GF-D8 (cell line): ENCODE data around the gene LLGL1.

Source experiments
- DNase-seq: peaks from one replicate; lab custom pipeline; 2025; lab: John Stamatoyannopoulos, UW

Gene LLGL1

DNA sequence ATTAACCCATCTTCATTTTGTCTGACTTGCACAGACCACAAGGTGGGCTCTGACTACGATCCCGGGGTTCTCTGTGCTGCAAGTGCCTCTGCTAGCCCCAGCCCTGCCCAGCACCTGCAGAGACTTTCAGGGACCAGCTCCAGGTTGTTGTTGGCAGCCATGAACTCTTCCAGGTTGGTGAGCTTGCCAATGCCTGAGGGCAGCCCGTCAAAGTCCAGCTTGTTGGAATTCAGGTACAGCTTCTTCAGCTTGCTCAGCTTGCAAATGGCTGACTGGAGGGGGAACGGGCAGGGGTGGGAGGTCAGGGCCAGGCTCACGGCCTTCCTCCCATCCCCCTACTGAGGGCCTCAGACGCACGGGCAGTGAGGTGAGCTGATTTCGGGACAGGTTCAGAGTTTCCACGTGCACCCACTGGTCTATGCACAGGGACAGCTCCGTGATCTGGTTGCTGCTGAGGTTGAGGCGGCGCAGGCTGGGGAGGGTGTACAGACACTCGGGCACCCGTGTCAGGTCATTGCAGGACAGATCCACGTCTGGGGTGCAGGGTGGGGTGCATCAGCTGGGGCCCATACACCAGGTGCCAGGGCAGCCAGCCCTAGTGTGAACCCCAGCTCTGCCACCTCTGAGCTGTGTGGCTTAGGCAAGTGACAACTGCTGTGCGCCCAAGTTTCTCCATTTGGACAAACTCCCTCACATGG lies 27.9 kb downstream of the LLGL1 start:
- no peak for DNase-seq

DNA sequence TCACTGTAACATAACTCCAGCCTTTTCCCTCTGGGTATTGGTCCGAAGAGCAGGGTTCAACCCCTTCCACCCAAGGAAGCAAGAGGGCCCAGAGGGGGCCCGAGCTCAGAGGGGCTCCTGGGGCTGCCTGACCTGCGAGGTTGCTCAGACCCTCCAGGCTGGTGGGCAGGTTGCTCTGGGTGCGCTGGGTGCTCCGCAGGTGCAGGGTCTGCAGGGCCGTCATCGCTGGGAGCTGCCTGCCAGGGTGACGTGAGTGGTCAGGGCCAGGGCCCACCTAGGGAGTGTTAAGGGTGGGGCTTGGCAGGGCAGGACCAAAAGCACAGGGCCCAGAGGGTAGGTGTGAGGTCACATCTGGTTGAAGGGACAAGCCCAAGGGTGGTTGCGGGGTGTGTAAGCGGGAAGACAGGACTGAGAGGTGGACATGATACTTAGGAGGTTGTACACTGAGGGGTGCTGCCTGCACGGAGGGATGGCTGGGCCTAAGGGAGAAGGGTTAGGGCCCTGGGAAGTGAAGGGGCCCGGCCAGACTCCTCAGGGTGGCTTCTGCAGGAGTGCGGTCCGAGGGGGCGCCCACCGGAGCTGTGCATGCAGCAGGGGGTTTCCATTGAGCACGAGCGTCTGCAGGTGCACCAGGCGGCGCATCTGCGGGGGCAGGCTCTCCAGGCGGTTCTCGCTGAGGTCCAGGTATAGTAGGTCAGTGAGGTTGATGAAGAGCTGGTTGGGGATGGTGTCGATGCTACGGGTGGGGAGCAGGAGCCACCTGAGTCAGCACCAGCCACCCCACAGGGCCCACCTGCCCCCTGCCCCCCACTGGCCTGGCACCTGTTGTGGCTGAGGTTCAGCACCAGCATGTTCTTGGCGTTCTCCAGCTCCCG lies 28.7 kb downstream of the LLGL1 start:
- DNase-seq, result no peak

DNA sequence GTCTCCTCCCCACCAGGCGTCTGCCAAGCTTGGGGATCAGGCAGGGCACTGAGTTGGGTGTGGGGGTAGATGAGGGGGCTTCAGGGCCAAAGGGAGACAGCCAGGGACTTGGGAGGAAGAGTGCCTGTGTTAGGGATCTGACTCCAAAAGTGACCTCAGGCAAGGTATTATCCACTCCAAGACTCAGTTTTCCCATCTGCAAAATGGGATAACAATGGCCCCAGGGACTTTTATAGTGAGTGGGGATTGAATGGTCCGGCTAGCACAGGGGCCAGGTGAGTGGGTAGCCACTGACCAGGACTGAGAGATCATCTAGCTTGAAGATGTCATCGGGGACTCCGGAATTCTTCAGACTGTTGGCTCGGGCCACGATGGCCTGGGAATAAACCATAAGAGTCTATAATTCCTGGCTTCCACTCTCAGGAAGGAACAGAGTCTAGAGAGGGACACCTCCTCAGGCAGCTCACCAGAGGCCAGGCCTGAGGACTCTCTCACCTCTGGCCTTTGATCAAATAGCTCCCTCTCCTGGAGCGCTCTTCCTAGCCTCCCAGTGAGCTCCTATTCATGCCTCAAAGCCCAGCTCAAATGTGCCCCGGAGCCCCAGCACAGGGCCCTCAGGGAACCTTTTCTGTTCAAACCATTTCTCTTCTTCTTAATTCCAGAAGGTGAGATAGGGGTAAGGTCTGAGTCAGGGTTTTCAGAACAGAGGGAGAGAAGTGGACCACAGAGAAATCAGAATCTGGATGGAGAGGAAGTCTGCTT lies 29.6 kb downstream of the LLGL1 start:
- DNase-seq, result no peak

DNA sequence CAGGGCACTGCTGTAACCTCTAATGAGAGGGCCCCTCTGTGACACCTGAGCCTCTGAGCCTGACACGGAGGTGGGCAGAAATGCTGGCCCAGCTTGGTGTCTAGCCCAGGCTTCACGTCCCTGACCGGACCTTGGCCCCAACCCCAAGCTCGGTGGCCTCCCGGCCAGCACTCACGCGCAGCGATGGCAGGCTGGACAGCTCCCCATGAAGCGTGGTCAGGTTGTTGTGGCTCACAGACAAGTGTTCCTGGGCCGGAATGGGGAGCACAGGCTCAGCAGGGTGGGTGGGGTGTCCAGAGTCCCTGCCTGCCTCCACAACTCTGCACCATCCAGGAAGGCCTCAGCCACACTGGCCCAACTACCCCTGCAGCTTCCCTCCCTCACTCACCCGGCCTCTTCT lies 30.9 kb downstream of the LLGL1 start:
- no peak for DNase-seq

DNA sequence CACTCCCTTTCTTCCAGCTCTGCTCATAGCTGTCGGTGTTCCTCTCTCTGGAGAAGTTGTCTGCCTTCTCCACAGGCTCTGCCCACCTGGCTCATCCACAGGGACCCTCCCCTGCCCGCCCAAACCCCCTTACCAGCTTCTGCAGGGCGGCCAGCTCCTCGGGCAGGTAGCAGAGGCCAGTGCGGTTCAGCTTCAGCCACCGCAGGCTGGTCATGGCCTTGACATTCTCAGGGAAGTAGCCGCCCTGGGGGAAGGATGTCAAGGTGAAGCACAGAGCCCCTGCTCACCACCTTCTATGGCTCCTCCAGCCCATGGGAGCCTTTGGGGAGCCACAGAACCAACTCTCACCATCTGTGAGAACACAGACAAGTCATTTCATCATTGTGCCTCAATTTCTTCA lies 31.3 kb downstream of the LLGL1 start:
- DNase-seq, result no peak

DNA sequence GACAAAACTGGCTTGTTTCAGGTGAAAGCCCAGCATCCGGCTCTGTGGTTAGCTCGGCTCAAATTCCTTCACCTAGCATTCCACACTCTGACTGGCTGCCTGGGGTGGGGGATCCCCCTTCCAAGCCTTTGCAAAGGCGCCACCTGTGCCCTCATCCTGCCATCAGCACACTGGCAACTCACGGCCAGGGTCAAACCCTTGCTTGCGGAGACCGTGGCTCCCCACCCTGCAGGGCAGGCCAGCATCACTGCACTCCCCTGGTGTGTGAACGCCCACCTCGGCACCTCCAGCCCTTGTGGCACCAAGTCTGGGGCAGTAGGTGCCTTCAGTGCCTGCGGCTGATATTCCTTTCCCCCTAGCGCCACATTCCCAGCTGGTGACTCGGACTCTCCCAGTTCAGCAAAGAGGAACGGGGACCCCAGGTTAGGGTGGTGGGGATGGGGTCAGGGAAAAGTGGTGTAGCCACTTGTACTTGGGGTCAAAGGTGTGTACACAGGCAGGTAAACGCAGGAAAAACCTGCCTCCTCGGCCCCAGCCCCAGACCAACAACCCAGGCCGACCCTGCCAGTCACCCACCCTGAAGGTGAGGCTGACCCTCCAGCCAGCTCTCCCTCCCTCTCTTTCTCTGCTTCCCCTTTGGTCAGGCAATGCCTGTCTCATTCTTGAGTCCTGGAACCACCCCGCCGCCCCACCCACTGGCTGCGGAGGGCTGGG lies 32.0 kb downstream of the LLGL1 start:
- DNase-seq, result no peak

DNA sequence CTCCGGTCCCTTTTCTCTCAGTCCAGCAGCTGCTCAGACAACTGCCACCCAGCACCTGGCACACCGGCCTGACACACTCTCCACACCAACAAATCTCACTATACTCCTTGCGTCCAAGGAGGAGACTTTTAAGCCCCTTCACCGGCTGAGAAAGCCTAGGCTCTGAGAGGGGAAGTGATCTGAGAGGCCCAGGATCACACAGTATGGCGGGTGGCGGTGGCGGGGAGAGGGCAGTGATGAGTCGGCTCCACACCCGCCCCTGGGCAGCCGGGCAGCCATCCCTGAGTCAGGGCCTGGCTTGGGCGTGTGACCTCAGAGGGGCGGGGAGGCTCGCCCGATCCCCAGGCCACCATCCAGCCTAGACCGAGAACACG lies 32.5 kb downstream of the LLGL1 start:
- no peak for DNase-seq

DNA sequence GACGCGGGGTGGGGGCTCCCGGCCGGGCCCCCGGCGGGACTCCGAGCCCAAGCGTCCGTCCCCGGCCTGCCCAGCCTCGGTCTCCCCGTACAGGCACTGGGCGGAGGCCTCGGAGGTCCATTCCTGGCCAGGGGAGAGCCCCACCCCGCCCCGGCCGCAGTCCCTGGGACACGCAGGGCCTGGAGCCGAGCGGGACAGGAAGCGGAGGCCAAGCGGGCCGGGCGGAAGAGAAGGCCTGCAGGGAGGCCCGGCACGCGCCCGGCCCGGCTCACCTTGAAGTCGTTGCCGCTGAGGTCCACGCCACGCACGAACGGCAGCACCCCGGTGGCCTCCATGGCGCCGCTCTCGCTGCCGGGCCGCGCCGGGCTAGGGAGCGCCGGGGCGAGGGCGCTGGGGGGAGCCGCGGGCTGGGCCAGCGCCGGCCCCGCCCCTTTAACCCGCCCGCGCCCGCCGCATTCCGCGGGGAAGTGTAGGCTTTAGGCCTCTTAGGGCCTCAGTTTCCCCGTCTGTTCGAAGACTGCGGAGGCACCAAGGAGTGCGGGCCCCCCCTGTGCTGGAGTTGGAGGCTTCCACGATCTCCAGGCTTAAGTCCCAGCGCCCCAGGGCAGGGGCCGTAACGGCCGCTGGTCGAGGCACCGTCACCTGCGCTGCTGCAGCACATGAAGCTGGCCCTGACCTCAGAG lies 33.1 kb downstream of the LLGL1 start, which contains the start of gene FLII:
FLII (minus strand) TSS at position 383 of the 683 bp plus-strand sequence; CDS start at position 335, 48 bp downstream.
- no peak for DNase-seq

DNA sequence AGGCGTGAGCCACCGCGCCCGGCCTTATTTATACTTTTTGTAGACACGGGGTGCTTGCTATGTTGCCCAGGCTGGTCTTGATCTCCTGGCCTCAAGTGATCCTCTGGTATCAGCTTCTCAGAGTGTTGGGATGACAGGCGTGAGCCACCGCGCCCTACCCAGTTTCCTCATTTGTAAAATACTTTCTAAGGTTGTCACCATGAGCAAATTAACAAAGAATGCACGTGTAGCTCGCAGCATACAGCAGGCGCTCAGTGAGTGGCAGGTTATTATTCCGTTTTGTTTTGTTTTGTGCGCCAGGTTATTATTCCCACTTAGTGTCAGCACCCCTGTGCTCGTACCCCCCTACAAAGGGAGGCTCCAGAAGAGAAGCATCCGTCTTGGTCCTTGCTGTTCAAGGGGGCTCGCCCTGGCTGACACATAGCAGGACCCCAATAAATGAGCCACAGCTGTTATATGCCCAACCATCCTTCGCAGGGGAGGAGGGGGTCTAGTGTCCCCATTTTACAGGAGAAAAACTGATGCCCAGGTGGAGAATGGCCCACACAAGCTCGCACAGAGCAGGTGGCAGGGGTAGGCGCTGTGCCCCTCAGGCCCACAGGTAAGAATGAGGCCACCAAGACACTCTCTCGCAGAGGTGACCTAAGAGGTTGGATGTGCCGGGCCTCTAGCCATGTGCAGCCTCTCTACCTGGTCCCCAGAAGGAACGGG lies 34.3 kb downstream of the LLGL1 start:
- DNase-seq, result no peak

DNA sequence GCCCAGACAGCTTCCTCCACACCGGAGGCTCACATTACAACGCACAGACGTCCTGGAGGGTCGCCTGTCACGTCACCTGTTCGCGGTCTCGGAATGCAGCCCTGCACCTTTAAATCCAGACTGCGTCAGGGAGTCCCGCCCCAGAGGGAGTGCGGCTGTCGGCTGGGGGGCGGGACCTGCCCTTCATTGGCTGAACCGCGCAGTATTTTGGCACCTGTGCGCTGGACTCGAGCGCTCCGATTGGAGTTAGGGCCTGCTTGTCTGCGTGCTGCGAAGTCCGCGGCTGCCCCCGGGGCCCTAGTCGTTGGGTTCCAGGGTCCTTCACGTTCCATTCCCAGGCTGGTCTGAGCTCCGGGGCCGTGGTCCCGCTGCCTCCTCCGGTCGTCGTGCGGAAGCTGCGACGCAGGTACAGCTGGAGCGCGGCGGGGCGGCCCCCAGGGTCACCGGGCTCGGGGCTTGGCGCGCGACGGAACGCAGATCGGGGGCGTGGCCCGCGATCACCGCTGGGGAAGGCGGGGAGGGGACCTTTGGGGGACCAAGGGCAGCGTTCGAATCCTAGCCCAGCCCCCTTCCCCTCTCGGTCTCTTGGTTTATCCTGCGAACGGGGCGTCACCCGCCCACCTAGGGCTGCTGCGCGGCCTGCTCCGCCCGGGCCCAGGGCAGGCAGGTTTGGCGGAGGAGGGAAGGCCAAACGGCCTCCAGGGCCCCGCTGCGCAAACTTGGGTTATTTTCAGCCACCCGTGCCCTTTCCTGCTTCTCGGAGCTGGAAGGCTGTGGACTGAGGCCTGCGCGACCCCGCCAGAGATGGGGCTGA lies 35.1 kb downstream of the LLGL1 start, which contains the start of gene MIEF2:
MIEF2 (plus strand) TSS at position 331 of the 814 bp plus-strand sequence. CDS start 2,059 bp downstream, outside the sequence.
- peak; percentile 57 for DNase-seq

DNA sequence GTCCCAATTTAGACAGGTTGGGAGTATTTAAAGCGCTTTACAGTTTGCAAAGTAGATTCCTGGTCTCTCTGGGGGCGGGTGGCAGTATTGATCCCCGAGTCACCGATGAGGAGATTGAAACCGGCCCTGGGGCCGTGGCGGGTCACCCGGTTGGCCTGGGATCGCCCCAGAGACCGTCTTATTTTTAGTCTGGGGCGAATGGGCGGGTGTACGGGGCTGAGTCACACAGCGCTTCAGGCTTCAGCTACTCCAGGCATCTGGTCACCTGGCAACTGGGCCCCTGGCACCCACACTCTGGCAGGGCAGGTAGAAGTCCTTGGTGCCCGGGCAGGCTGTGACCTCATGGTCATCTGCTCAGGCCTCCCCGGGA lies 35.7 kb downstream of the LLGL1 start:
- DNase-seq, result no peak

DNA sequence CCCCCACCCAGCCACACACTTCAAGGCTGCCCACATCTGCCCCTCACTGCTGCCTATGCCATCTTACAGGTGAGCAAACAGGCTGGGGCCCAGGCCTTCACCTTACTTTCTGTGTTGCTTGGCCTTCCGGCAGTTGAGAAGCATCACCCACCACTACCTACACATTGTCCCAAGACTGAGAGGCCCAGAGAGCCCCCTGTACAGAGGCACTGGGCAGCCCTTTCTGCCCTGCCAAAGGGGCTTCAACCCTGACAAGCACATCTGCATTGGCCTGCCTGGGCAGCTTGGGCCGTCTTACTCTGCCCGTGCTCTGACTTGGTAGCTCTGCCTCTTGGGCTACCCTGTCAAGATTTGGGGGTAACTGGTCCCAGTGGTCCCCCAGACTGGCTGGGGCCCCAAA lies 36.2 kb downstream of the LLGL1 start:
- DNase-seq, result no peak

DNA sequence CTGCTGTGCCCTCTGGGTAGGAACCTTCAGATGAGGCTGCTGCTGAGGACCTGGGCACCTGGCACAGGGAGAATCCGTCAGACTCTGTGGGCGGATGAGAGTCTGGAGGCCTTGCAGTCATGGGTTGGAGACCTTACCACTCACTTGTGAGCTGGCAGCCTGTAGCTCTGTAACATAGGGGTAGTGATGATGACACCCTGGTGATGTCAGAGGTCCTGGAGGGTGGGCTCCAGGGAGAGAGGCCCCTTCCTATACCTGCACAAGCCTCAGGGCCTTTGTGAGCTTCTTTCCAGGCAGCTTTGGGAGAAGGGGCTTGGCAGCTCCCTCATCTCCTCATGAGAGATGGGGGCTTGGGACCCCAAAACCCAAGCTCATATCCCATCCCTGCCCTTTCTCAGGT lies 36.7 kb downstream of the LLGL1 start:
- DNase-seq, result no peak

DNA sequence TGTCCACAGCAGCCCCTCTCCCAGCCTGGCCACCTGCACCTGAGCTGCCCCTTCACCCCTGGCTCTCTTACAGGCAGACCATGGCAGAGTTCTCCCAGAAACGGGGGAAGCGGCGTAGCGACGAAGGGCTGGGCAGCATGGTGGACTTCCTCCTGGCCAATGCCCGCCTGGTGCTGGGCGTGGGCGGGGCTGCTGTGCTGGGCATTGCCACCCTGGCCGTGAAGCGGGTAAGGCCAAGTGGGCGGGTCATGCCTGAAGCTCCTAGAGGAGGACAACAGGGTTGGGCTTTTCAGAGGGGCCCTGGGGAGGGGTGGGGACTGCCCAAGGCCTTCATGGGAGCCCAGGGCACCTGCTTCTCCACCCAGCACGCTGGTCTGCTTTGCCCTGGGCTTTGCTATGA lies 37.2 kb downstream of the LLGL1 start:
- no peak for DNase-seq

DNA sequence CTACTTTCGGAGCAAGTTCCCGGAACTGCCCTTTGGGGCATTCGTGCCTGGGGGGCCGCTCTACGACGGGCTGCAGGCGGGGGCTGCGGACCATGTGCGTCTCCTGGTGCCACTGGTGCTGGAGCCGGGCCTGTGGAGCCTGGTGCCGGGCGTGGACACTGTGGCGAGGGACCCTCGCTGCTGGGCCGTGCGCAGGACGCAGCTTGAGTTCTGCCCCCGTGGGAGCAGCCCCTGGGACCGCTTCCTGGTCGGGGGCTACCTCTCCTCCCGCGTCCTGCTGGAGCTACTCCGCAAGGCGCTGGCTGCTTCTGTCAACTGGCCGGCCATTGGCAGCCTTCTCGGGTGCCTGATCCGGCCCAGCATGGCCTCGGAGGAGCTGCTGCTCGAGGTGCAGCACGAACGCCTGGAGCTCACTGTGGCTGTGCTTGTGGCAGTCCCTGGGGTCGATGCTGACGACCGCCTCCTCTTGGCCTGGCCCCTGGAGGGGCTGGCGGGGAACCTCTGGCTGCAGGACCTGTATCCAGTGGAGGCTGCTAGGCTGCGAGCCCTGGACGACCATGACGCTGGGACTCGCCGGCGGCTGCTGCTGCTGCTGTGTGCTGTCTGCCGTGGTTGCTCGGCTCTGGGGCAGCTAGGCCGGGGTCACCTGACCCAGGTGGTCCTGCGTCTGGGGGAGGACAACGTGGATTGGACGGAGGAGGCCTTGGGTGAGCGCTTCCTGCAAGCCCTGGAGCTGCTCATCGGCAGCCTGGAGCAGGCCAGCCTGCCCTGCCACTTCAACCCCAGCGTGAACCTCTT lies 38.6 kb downstream of the LLGL1 start:
- DNase-seq, result no peak

DNA sequence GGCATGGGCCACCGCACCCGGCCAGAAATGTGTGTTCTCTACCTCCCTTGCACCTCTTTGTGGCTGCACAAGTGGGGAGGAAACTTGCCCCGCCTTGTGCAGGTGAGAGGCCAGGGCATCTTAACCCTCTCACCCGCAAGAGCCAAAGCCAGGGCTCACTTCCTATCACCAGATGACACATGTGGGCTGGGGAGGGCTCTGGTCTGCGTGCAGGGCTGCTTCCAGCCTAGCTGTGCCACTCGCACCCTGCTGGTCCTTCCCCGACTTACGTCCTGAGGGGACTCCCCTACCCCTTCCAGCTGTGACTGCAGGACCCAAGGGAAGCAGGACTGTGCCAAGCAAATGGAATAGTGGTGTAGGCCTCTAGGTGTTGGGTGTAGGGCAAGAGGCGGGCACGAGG lies 41.9 kb downstream of the LLGL1 start:
- DNase-seq, result no peak

DNA sequence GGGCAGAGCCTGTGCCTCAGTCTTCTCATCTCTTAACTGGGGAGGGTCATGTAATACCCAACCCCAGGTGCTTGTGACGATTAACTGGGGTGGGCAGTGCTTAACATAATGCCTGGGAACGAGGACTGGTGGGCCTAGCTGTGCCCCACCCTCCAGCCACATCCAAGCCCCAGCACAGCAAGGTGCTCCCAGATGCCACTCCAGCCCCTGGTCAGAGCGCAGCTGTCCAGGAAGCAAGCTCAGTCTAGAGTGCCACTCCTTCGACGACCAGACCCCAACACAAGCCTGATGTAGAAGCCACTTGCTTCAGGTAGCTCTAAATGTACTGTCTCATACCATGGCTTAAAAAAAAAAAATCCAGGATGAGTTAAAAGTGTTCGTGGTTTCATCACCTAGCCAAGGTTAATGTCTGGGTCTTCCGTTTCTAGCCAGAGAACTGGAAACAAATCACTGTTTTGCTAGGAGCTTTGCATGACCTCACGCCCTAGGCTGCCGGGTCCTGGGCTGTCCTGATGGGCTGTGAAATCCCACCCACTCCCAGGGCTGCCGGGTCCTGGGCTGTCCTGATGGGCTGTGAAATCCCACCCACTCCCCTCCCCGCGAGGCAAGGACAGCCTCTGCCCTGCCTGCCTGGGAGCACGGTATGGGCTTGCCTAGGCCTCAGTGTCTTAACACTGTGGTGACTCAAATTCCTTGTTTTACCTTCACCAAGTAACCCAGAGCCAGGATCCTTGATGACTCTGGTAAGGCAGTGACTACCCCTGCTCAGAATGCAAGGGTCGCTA lies 42.7 kb downstream of the LLGL1 start:
- DNase-seq, result no peak
